AG09319 (cell line): ENCODE data around the gene C22orf15.

Experiments
- DNase-seq: peaks from one replicate; pipeline ENCODE4 v3.0.0-alpha.2; 2010; ENCODE audit warnings: low read depth; ENCODE audit errors: extremely low read depth
- TF ChIP-seq, protein P1 (sequence below): IDR thresholded peaks from 2 replicates; pipeline ENCODE4 v1.5.1; 2011; ENCODE audit warnings: low read depth, mild to moderate bottlenecking, inconsistent platforms, low read length, moderate library complexity

C22orf15 gene

DNA sequence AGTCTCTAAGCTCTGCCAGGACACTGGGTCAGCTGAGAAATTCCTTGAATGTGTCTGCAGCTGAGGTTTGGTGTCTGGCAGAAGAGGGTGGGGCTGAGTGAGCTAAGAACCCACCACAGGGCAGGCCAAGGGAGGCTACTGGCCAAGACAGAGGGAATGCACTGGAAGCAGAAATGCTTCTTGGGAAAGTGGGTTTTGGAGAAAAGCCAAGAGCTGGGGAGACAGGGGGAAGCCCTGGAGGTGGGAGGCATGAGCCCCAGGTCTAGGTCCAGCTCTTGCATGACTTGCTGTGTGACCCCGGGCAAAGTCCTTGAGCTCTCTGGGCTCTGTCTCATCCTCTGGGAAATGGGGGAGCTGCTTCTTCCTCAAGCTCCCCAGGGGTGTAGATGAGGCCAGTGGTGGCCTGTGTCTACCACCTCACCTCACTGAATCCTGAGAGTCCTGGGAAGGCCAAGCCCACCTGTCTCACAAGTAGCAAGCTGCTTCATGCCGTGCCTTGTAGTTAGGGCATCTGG is 12.2 kb downstream of the C22orf15 start:
- no peak for DNase-seq
- TF ChIP-seq, protein P1, sequence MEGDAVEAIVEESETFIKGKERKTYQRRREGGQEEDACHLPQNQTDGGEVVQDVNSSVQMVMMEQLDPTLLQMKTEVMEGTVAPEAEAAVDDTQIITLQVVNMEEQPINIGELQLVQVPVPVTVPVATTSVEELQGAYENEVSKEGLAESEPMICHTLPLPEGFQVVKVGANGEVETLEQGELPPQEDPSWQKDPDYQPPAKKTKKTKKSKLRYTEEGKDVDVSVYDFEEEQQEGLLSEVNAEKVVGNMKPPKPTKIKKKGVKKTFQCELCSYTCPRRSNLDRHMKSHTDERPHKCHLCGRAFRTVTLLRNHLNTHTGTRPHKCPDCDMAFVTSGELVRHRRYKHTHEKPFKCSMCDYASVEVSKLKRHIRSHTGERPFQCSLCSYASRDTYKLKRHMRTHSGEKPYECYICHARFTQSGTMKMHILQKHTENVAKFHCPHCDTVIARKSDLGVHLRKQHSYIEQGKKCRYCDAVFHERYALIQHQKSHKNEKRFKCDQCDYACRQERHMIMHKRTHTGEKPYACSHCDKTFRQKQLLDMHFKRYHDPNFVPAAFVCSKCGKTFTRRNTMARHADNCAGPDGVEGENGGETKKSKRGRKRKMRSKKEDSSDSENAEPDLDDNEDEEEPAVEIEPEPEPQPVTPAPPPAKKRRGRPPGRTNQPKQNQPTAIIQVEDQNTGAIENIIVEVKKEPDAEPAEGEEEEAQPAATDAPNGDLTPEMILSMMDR, result no peak

GRCh38 chr22:23775779-23776375 is 13.1 kb downstream of the C22orf15 start:
- TF ChIP-seq, protein P1, result no peak
- DNase-seq, result no peak

- DNase-seq, result no peak
- TF ChIP-seq, protein P1, result no peak
Observed at GRCh38 chr22:23777776-23778576, 15.2 kb downstream of the C22orf15 start.

GRCh38 chr22:23778577-23778900 is 15.7 kb downstream of the C22orf15 start:
- TF ChIP-seq, protein P1, result no peak
- DNase-seq, result no peak

DNA sequence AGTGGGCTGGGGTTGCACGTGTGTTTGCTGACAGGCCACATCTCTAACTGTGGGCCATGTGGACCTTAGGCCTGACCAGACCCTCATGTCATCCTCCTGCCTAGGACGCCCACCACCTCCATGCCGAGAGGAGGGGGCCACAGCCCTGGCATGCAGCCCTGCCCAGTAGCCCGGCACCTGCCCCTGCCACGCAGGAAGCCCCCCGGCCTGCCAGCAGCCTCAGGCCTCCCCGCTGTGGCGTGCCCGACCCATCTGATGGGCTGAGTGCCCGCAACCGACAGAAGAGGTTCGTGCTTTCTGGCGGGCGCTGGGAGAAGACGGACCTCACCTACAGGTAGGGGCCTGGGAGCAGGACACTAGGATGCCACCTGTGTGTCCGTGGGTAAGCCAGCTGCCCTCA is 16.3 kb downstream of the C22orf15 start:
- TF ChIP-seq, protein P1, result no peak
- DNase-seq, result no peak

DNA sequence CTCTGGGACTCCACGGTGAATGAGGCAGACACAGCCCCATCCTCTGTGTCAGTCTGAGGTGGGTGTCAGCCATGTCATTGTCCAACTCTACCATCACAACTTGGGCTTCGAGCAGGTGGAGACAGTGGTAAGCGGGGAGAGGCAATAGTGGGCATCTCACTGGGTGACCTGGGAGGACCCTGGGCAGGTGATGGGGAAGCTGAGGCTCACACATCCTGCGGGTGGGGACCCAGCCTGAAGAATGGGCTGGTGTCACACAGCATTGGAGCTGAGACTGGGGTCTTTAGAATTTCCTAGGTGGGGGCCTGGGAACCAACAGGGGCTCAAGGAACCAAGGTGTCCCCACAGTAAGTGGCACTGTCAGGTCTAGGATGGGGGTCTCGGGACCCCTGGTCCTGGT is 16.9 kb downstream of the C22orf15 start:
- DNase-seq, result no peak
- TF ChIP-seq, protein P1, result no peak

GRCh38 chr22:23780146-23780748 is 17.5 kb downstream of the C22orf15 start:
- no peak for DNase-seq
- TF ChIP-seq, protein P1, result no peak
